Peyer's patch (tissue), 4 donors: ENCODE data around the gene RADIL.

Source experiments
- CTCF ChIP-seq, 6 experiments: fragments of 450-650 bp in 4 of 6; fragments of 200-600 bp in 2 of 6; sonication (generic) in 1 of 6; IDR thresholded peaks; one replicate each; pipeline ENCODE4 v1.5.1; 2017 to 2019; ENCODE audit warnings: antibody characterized with exemption in 6 of 6, mild to moderate bottlenecking in 3 of 6, moderate library complexity in 1 of 6
- POLR2A ChIP-seq, 2 donors: fragments of 450-650 bp; IDR thresholded peaks; one replicate each; pipeline ENCODE4 v1.5.1; 2017; ENCODE audit warnings: antibody characterized with exemption in 2 of 2, mild to moderate bottlenecking in 2 of 2, moderate library complexity in 2 of 2

GRCh38 chr7:4862156-4862555 lies 21.4 kb downstream of the RADIL start:
- TF ChIP-seq CTCF (IDR thresholded peaks at IDR 0.05) (no peak), POLR2A (IDR thresholded peaks at IDR 0.05) (no peak)
